GM21515 (cell line): ENCODE data around the gene HS3ST4.

ENCODE experiments used
- ATAC-seq: cut with Tn5 transposase; IDR thresholded peaks from one replicate; pipeline ENCODE4 v1.9.1; 2021; ENCODE audit not compliant: unreplicated experiment

The HS3ST4 gene

DNA sequence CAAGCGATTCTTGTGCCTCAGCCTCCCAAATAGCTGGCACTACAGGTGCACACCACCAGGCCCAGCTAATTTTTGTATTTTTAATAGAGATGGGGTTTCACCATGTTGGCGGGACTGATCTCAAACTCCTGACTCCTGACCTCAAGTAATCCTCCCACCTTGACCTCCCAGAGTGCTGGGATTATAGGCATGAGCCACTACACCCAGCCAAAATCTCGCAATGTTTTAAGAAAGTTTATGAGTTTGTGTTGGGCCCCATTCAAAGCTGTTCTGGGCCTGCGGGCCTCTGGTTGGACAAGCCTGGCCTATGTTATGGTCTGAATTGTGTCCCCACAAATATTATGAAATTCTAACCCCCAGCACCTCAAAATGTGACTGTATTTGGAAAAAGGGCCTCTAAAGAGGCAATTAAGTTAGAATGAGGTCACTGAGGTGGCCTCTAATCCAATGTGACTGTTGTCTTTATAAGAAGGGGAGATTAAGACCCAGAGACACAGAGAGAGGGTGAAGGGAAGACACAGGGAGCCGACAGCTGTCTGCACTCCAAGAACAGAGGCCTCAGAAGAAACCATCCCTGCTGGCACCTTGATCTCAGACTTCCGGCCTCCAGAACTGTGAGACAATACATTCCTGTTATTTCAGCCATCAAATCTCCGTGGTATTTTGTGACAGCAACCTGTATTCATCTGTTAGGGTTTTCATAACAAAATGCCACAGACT is 469.9 kb downstream of the HS3ST4 start:
- ATAC-seq = no peak

DNA sequence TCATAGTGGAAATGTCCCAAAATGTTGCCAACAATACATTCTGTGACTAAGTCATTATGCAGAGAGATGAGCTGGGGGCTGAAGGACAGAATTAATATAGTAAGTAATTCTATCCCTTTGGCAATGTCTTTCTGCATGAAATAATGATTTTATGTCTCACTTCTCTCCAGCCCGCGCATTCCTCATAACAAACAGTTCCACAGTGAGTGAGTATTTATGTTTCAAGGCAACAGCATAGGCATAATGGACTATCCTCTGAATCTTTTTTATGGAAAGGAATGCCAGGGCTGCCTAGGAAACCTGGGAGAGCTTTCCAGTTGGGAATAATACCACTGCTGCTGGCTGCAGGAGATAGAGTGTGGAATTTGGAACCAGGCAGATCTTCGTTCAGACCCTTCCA is 477.7 kb downstream of the HS3ST4 start:
- no peak for ATAC-seq

DNA sequence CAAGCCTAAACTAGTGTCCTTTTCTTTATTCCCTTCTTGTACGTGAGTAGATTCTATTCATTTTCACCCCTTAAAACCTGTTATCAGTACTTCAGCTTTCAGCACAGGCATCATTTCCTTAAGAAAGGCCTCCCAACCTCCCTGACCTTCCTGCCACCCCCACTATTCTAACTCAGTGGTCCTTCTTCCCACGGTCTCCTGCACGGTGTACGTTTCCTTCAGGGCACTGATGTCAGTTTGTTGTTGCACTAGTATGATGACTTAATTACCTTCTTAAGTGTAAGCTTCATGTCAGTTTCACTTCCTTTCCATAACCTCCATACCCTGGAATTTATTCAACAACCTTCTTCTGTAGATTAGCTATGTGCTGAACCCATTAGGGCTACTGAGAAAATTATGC is 484.2 kb downstream of the HS3ST4 start:
- no peak for ATAC-seq

DNA sequence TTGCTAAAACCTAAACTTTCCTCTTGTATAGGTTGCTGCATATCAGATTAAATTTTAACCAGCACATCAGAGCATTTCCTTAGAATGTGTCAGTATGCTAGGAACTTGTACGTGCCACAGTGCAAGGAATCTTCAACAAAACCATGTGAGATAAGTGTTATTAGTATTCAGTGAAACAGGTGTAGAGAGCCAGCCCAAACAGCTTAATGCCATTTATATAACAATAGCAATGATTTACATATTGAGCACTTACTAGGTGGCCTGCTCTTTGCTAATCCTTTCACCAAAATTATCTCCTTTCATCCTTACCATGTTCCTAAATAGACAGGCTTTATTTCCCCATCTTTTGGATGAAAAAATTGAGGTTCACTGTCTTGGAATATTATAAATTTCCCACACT is 485.7 kb downstream of the HS3ST4 start:
- no peak for ATAC-seq

DNA sequence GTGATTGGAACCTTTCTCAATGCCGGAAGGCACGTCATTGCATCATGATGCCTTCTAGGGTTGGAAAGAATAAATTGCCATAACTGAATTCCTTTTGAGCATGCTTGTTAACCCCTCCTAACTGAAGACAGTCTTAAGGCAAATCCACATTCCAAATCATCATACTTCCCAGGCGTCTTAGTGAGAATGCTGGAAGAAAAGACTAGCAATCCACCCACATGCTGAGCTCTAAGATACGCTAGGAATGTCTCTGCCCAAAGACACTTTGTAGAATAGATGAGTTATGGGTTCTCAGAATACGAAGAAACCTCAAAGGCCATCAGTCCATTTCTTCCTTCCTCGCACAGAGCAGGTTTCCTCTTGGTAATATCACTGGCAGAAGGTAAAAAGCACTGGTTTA is 486.5 kb downstream of the HS3ST4 start:
- ATAC-seq = no peak

DNA sequence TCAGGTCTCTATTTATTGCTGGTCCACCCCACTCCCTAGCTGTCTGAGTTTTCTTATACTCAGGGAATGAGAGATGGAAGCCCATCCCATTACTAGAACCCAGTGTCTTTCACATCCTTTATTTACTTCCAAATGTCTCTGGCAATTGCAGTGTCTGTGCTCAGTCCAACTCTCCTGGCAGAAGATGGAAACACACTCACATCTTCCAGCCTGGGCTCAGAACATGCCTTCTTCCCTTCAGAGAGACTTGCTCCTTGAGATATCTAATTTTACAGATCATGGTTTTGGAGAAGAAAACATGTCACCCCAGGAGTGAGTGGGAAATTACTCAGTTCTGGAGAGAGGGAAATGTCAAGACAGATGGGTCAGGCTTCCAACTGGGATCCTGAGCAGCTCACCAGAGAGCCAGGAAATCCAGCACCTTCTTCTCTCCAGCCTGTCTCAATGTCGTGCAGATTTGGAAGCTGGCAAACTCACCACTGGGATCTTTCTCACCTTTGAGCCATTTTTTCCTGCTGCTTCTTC is 494.4 kb downstream of the HS3ST4 start:
- no peak for ATAC-seq
